ENCODE data around the gene RNF152. TPM values are rescaled to one million over a fixed set of nuclear protein-coding genes. Genes with fewer than 3 reads are reported as not detected.

The RNF152 gene
- total and polyA plus RNA-seq, 8 donors = 1.4 to 99.9 (median 16.1) TPM

- intact Hi-C loops (cut with DNase I; ENCODE audit: low total_unique reads) = no loop called here
- Histone ChIP-seq H3K4me3 (no peak overlapping the region), H3K27ac (no peak overlapping the region), H3K4me1 (peaks cover 0 to 22% (median 9%) of the 10 kb centered on the region in 4 donors), H3K36me3 (no peaks in the 10 kb centered on the region), H3K27me3 (no peaks in the 10 kb centered on the region), H3K9me3 (no peaks in the 10 kb centered on the region)
- no peak for DNase-seq
- TF ChIP-seq CTCF (IDR thresholded peaks at IDR 0.05) = no peak
- no peak for TF ChIP-seq POLR2A (IDR thresholded peaks at IDR 0.05)
- TF ChIP-seq EP300 (IDR thresholded peaks at IDR 0.05) = no peak
- TF ChIP-seq POLR2AphosphoS5 (IDR thresholded peaks at IDR 0.05) = no peak
- 66 to 87% (median 72%) methylated on average over 10 of the region's 10 CpGs for WGBS, 5 donors
Observed at GRCh38 chr18:61900504-61901281, 7.9 kb upstream of the RNF152 start.

GRCh38 chr18:61898640-61899101, 5.9 kb upstream of the RNF152 start:
- H3K27ac ChIP-seq = no peak overlapping the region
- no peaks in the 10 kb centered on the region for H3K36me3 ChIP-seq
- H3K4me1 ChIP-seq = peaks cover 4 to 30% (median 22%) of the 10 kb centered on the region in 4 donors
- peaks cover 0 to 17% (median 0%) of the 10 kb centered on the region in 3 donors for H3K27me3 ChIP-seq
- TF ChIP-seq POLR2A (IDR thresholded peaks at IDR 0.05) = no peak
- no peak for TF ChIP-seq CTCF (IDR thresholded peaks at IDR 0.05)
- TF ChIP-seq POLR2AphosphoS5 (IDR thresholded peaks at IDR 0.05) = no peak
- no peak for TF ChIP-seq EP300 (IDR thresholded peaks at IDR 0.05)
- H3K4me3 ChIP-seq = no peak overlapping the region
- H3K9me3 ChIP-seq = no peaks in the 10 kb centered on the region
- intact Hi-C loops (cut with DNase I; ENCODE audit: low total_unique reads) = no loop called here
- DNase-seq = no peak
- 62 to 83% (median 78%) methylated on average over 5 of the region's 5 CpGs for WGBS, 5 donors

GRCh38 chr18:61896757-61897156, 4.0 kb upstream of the RNF152 start:
- WGBS, 5 donors = 42 to 63% (median 55%) methylated on average over 5 of the region's 5 CpGs
- no peaks in the 10 kb centered on the region for H3K36me3 ChIP-seq
- no peak overlapping the region for H3K4me3 ChIP-seq
- peak overlapping the region in 2 of 5 donors; percentile 12 to 68 for H3K27ac ChIP-seq
- H3K4me1 ChIP-seq = peaks cover 10 to 43% (median 38%) of the 10 kb centered on the region in 4 donors
- peaks cover 0 to 29% (median 0%) of the 10 kb centered on the region in 3 donors for H3K27me3 ChIP-seq
- no peak for TF ChIP-seq POLR2A (IDR thresholded peaks at IDR 0.05)
- peak in 2 of 3 donors; percentile 14 to 80 for TF ChIP-seq POLR2AphosphoS5 (IDR thresholded peaks at IDR 0.05)
- peak; percentile 41 for TF ChIP-seq EP300 (IDR thresholded peaks at IDR 0.05)
- no peak for TF ChIP-seq CTCF (IDR thresholded peaks at IDR 0.05)
- intact Hi-C loops (cut with DNase I; ENCODE audit: low total_unique reads) = no loop called here
- DNase-seq = peak in 1 of 2 donors; percentile 75
- H3K9me3 ChIP-seq = no peaks in the 10 kb centered on the region

- Histone ChIP-seq H3K9me3 (no peaks in the 10 kb centered on the region), H3K27ac (peak overlapping the region in 1 of 5 donors; percentile 68), H3K36me3 (peaks cover 0 to 2% (median 0%) of the 10 kb centered on the region in 4 donors), H3K4me1 (peaks cover 13 to 45% (median 39%) of the 10 kb centered on the region in 4 donors), H3K4me3 (no peak overlapping the region), H3K27me3 (peaks cover 0 to 29% (median 0%) of the 10 kb centered on the region in 3 donors)
- WGBS, 5 donors = 86 to 100% (median 96%) methylated on average over 1 of the region's 1 CpG
- intact Hi-C loops (cut with DNase I; ENCODE audit: low total_unique reads) = no loop called here
- no peak for TF ChIP-seq POLR2AphosphoS5 (IDR thresholded peaks at IDR 0.05)
- TF ChIP-seq POLR2A (IDR thresholded peaks at IDR 0.05) = no peak
- no peak for TF ChIP-seq CTCF (IDR thresholded peaks at IDR 0.05)
- TF ChIP-seq EP300 (IDR thresholded peaks at IDR 0.05) = no peak
- no peak for DNase-seq
Observed at GRCh38 chr18:61896118-61896517, 3.3 kb upstream of the RNF152 start.

Data from stomach (tissue), 9 donors.